GM21619 (cell line): ENCODE data around the gene HVCN1.

ENCODE experiments used
- ATAC-seq: cut with Tn5 transposase; IDR thresholded peaks from one replicate; pipeline ENCODE4 v1.9.1; 2021; ENCODE audit not compliant: unreplicated experiment

The HVCN1 gene

DNA sequence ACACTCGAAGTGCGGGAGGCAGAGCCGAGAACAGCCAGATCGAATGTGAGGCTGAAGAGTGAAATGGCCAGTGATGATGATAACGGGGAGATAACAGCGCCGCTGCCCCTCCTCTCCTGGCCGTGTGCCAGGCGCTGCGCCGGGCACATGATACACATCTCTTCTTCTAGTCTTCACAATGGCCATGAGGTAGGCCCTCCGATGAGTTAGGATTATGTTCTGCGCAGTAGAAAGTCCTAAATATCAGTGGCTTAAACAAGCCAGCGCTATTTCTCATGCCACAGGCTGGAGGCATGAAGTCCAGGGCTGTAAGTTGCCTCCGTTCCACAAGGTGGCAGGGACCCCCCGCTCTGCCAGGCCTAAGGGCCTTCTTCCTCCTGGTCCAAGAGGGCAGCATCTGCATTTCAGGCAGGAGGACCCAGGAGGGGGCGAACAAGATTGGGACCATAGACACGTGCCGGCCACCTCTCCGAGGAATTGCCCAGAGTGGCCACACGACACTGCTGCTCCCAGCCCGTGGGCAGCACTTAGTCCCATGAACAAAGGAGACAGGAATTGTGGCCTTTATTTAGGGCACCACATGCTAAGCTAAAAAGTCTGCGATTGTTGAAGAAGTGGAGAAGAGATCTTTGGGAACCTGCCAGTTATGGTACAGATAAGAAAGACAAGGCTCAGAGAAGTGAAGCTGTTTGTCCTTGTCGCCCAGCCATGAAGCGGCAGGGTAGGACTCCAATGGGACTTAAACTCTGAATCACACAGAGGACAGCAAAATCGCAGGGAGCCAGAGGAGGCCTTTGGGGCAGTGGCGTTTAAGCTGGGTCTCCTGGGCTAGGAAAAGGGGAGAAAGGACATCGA, 10.9 kb upstream of the HVCN1 start:
- ATAC-seq, result no peak

DNA sequence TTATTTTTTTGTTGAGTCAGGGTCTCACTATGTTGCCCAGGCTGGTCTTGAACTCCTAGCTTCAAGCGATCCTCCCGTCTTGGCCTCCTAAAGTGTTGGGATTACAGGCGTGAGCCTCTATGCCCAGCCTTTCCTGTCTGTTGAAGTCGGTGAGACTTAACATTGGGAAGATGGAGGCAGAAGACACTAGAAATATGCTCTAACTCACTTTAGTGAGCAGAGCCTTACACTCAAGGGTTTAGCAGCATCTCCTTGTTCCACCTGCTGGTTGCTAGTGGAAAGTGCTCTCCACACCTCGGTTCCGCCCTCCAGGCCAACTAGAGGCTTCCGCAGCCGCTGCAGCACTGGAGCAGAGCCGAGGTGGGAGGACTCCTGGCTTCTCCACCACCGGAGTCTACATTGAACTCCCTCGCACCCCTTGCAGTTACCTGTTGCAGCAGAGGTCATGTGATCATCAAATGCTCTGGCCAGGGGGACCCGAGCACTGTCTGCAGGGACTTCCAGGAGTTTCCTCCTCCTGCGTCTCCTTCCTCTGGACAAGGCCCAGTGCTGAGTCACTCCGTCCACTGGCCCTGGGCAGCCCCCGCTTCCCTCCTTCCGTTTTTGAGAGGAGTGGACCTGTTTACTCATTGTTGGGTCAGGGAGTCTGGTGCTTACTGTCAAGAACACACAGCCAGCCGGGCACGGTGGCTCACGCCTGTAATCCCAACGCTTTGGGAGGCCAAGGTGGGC, 9.4 kb upstream of the HVCN1 start:
- peak; percentile 76 for ATAC-seq

DNA sequence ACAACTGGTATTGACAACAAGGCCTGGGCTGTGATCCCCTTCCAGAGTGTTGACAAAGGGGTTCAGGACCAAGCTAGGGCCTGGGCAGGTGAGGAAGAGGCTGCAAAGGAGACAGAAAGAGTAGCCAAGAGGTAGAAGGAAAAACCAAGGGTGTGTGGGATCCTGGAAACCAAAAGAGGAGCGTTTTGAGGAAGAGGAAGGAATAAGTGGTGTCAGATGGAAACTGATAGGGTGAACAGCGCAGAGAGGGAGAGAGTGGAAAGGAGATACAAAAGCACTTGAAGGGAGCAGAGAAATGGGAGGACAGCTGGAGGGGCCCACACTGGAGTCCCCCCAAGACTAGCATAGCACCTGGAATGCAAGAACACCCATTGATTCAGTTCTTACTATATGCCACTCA, 8.3 kb upstream of the HVCN1 start:
- ATAC-seq, result no peak

DNA sequence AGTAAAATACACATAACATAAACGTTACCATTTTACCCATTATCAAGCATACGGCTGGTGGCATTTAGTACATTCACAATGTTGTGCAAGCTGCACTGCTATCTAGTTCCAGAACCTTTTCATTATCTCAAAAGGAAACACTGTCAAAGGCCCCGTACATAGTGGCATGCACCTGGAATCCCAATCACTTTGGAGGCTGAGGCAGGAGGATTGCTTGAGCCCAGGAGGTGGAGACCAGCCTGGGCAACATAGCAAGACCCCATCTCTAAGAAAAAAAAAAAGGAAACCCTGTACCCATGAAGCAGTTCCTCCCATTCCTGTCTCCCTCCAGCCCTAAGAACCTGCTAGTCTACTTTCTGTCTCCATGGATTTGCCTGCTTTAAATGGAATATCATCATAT, 7.4 kb upstream of the HVCN1 start:
- ATAC-seq, result no peak

DNA sequence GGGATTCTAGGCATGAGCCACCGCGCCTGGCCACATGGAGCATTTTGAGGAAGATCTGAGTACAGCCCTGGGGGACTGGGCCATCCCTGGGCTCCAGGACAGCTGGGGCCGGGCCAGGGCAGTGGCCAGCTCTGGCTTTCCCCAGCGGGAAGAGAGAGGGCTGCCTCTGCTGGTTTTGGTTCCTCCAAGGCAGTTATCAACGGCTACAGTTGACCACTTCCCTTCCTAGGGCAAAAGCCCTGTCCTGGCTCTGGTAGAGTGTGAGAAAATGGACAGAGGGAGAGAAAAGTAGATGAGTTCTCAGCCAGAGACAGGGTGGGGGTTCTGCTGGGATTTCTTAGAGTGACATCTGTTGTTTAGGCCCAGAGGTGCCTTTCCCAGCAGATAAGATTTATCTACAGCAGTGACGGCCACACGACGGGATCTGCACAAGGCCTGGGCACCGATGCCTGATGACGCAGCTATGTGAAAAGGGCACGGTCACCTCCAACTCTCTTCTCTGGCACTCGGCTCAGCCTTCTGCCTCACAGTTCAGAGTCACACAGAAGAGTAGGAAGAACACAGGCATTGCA, 5.5 kb upstream of the HVCN1 start:
- no peak for ATAC-seq

DNA sequence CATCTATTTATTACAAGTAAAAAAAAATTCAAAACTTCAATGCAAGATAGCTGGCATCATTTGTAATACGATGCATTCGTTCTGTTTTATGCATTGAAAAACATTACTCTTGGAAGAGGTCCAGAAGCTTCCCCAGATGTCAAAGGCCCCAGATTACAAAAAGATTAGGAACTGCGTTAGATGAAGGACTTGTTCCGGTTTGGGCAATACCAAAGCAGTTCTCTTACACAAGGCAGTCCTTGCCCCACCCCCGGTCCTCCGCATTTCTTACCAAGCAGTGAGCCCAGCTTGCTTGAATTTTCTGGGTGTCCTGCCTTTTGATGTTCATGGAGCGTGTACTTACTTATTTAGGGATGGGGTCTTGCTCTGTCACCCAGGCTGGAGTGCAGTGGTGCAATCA, 4.8 kb upstream of the HVCN1 start:
- ATAC-seq, result no peak

DNA sequence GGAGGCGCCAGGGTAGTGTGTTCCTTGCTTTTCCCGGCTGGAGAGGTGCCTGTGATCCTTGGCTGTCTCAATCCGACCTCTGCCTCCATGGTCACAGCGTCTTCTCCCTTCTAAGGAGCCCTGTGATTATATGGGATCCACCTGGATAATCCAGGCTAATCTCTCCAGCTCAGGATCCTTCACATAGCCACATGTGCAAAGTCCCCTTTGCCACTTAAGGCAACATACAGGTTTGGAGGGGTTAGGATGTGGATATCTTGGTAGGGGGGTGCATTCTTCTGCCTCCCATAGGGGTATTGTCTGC, 1.2 kb upstream of the HVCN1 start:
- no peak for ATAC-seq

DNA sequence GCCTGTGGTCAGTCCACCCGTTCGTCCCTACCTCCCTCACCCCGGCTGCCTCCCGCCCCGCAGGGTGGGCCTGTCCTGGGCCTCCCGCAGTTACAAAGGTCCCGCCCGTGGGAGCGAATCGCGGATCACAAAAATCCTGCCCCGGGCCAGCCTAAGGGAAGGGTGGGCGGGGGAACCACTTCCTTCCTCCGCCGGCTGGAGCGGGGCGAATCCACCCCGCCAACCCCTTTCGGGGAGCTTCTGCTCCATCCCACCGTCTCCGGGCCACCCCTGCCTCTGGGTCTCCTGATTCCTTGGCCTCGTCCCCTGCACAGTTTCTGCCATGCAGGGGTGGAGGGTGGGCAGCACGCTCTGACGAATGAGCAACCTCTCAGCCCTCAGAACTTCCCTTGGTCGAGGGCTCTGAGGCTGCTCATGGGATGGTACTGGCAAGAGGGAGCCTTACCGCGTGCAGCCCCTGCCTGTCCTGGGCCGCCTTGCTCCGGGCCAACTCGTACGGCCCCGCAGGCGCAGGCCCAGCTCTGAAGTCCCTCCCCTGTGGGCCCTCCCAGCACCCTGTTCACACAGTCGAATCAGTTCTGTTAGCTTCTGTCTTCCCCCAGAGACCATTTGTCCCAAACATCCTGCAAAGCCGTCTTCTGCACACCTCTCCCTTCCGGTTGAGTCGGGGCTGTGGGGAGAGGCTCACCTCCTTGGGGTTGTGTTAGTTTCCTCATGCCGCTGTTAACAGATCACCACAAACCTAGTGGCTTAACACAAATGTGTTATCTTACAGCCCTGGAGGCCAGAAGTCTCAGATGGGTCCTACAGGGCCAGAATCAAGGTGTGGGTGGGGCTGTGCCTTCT, 589 bp upstream of the HVCN1 start:
- peak; percentile 44 for ATAC-seq

DNA sequence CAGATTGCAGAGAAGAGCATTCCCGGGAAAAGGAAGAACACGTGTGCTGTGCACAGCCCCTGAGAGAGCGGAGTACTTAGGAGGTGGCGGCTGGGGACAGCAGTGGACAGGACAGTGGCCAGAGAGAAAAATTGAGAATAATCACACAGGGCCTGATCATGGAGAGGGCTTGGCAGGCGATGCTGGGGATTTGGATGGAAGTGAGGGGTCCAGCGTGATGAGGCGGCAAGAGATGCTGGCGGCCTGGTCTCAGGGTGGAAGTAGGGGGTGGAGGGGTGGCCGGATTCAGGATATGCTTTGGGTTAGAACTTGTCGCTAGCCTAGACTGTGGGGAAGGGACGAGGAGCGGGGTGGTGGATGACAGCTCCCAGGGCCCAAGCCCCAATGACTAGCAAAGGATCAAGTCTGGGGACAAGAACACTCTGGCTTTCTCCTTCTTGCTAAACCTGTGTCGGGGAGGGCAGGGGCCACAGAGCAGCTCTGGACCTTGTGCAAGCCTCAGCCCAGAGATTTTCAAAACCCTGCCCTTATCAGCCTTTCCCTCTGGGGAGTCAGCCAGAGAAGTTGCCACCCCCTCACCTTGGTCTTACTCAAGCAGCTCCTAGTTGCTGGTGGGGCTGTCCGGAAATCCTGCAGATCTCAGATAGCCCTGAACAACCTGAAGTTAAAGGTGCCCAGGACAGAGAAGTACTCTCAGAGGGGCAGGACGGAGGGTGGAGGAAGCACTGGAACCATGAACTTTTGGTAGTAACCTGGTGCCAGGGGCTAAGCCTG, 1.3 kb downstream of the HVCN1 start:
- no peak for ATAC-seq

DNA sequence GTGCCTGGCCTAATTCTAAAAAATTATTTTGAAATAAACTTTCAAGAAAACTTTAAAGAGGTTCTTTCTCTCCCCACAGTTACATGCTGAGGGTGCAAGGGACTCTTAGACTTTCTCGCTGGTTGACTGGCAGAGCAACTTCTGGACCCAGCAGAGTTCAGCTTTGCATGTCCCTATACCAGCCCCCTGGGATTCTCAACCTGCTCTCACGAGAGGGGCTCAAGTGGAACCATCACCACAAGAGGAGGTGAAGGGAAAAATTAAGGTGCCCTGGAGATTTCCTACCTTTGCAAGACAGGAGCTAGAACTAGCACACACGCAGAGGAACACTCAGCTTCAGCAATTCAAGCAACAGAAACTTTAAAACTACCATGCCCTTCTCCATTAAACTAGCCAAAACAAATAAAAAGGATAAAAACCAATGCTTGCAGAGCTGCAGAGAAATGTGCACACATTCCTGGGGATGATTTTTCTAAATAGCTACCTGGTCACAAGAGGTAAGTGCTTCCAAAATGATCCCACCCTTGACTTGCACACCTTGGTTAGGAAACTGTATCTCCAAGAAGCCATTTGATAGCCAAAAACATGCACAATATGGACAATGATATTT, 2.5 kb downstream of the HVCN1 start:
- no peak for ATAC-seq

DNA sequence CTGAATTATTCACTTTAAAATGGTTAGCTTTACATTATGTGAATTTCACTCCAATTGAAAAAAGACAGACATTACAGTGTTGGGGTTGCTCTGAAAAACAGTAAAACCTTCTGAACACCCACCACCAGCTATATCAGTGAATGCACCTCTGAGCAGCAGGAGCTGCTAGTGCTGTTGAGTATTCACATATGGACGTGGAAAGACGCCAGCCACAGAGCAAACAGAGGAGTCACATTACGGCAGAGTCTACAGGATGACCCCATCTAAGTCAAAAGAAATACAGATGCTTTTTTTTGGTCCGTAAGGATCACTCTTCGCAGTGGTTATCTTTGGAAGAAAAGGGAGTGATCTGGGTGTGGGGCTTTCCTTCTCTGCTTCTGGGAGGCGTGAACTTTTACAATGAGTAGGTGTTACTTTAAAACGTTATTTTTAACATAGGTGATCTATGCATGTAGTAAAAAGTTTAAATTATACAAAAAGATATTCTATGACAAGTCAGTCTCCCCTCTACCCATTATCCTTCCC, 4.5 kb downstream of the HVCN1 start:
- no peak for ATAC-seq

DNA sequence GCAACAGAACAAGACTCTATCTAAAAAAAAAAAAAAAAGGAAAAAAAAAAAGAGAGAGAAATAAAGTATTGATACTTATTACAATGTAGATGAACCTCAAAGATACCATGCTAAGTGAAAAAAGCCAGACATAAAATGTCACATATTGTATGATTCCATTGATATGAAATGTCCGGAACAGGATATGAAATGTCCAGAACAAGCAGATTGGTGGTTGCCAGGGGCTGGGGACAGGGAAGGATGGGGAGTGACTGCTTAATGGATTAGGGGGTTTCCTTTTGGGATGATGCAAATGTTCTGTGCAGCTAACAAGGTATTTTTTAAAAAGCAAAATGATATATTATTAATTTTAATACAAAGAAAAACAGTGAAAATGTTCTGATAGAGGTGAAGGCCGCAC, 5.0 kb downstream of the HVCN1 start:
- no peak for ATAC-seq

DNA sequence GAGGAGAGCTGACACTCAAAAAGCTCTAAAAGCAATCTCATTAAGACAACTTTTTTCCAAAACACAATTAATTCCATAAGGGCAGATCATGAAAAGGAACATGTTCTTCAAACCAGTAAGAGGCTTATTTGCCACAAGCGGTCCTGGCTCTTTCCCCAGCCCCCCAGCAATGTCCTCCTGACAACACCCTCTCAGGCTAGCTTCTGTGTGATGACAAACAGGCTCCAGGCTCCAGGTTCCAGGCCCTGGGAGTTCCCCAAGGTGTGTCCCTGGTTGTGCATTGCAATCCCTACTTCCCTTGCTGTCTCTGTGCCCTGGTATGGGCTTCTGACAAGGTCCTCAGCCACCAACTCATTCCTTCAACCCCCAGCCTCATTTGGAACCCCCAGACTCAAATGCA, 8.9 kb downstream of the HVCN1 start:
- ATAC-seq, result no peak

DNA sequence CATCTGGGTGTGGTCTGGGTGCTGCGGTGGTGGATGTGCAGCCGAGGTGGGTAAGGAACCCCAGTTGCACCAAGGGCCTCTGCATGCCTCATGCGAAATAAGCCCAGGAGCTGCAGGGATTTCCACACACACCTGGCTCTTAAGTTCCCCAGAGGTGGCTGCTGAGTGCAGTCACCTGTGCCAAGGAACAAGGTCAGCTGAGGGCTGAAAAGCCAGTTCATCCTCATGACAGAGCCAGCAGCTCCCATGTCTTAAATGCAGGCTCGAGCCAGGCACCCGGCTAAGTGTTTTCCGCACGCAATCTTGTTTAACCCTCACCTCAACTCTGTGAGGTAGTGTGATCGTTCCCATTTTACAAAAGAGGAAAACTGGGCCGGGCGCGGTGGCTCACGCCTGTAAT, 9.7 kb downstream of the HVCN1 start:
- ATAC-seq, result no peak

DNA sequence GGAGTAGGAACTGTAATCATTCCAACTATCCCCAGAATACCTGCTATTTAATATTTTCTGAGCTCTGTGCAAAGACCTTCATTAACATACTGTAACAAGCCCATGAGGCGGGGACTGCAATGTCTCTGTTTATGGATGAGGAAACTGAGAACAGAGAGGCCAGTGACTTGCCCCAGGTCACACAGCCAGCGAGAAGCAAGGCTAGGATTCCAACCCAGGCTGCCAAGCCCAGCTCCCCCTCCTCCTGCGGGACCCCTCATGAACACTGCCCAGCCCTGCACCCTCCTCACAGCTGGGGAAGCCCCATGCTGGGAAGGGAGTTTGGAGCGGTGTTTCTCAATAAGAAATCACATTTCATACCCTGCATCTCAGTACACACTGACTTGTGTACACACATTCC, 10.9 kb downstream of the HVCN1 start:
- peak; percentile 3 for ATAC-seq

DNA sequence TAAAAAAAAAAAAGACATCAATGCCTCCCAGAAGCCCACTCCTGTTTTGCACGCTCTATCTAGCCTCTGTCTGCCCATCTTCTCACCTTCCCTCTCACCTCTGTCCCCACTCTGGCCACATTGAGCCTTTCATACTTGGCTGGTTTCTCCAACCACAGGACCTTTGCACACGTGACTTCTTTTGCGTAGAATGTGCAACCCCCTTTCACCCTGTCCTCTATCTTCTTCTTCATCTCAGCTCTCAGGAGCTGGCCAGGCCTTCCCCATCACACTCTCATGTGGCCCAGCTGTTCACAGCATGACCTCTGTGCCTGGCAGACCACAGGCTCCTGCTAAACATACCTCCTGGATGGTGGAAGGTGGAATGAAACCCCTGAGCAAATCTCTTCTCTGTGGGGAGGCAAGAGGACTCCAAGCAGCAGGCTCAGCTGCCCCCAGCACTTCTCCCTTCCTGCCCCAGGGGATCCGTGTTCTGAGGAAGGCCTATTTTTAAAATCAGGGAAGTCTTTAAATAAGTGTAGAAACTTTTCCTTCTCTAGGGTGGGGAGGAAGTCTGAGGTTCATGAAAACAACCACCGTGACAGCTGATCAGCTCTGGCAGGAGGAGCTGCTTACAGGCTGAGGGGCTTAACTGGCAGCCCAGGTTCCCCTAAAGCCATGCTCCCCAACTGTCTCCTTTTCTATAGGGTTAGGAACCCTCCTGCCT, 11.6 kb downstream of the HVCN1 start:
- ATAC-seq, result peak; percentile 82

DNA sequence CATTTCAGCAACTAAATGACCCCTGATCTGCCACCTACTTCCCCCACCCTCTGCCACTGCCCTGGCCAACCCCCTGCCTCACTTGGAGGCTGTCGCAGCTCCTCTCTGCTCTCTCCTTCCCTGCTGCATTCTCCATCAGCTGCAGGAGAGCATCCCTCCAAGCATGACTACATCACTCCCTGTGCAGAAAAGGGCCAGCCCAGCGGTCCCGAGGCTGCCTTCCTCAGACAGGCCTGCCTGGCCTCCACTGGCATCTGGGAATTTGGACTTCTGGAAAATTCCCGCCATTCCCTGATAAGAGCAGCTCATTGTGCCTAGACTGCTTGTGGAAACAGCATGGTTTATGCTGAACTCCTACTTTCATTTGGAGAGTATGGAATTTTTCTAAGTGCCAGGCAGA, 12.7 kb downstream of the HVCN1 start:
- no peak for ATAC-seq

DNA sequence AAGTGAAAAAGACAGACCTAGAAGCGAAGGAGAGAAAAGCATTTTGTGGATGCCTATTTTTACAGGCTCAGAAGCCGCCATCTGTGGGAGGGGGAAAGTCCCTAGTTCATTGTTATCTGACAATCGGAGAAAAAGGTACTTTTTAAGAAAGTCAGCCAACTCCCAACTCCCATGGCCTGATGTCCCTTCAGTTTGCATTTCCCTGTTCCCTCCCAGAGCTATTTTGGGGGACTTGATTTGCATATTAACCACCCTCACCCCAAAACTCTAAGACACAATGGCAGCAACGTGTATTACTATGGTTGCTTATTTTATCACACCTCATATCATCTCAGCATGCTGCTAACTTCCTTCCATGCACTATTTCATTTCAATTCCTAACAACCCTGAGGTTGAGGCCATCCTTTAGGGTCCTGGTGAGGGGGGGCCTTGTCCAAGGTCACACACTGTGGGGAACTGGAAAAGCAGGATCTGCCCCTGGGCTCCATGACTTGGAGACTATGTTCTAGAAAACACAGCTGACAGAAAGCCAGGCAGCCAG, 18.7 kb downstream of the HVCN1 start:
- peak; percentile 57 for ATAC-seq

DNA sequence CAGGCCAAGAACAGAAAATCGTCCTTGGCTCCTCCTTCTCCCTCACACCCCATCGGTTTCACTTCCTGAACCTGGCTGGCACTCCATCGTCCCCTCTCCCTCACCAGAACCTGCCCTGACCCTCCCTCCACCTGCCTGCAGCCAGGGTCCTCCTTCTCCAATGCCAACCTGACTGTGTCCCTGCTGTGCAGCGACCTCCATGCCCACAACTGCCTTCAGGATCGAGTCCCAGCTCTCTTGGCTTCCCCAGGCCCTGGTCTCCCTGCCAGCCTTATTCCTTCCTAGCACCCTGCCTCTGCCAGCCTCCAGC, 19.8 kb downstream of the HVCN1 start:
- peak; percentile 26 for ATAC-seq
